Kidney (tissue), 14 donors: ENCODE results near the gene RNPEP. TPM values are rescaled to one million over a fixed set of nuclear protein-coding genes. Genes with fewer than 3 reads are reported as not detected.
A peak's percentile ranks its signal among the peaks of the same experiment; 100 is the strongest.

Source experiments
- DNase-seq, 5 donors: peaks; one replicate each; pipeline ENCODE4 v3.0.0-alpha.2; 2013 to 2020
- FAIRE-seq: peaks from 2 replicates; lab custom pipeline; 2012; peaks lifted over from hg19 to GRCh38; lab: Jason Lieb, UNC
- H3K27ac ChIP-seq, 2 donors: one replicate each; pipeline ENCODE4 v1.7.0; 2013; ENCODE audit warnings: low read depth in 2 of 2, low read length in 2 of 2, inconsistent platforms in 1 of 2
- H3K27me3 ChIP-seq: one replicate; pipeline ENCODE4 v1.7.1; 2013; ENCODE audit warnings: low read length, inconsistent platforms; ENCODE audit not compliant: control insufficient read depth, insufficient read depth
- H3K36me3 ChIP-seq, 3 donors: one replicate each; pipeline versions ENCODE4 v1.7.0 to v1.7.1; 2013; ENCODE audit warnings: low read length in 3 of 3, control low read depth in 1 of 3, inconsistent platforms in 1 of 3; ENCODE audit not compliant: insufficient read depth in 3 of 3, control insufficient read depth in 2 of 3
- H3K4me1 ChIP-seq, 3 donors: one replicate each; pipeline versions ENCODE4 v1.7.0 to v1.7.1; 2013; ENCODE audit warnings: low read length in 3 of 3, inconsistent platforms in 1 of 3, low read depth in 1 of 3; ENCODE audit not compliant: control insufficient read depth in 2 of 3, insufficient read depth in 2 of 3
- H3K4me3 ChIP-seq, 3 donors: one replicate each; pipeline versions ENCODE4 v1.7.0 to v1.8.1; 2013; ENCODE audit warnings: low read length in 3 of 3, control low read depth in 1 of 3, inconsistent platforms in 1 of 3
- H3K9ac ChIP-seq, 3 donors: one replicate each; pipeline versions ENCODE4 v1.7.0 to v1.7.1; 2013; ENCODE audit warnings: low read length in 3 of 3, control low read depth in 1 of 3, inconsistent platforms in 1 of 3
- H3K9me3 ChIP-seq, 3 donors: one replicate each; pipeline versions ENCODE4 v1.7.0 to v1.7.1; 2013; ENCODE audit warnings: low read length in 3 of 3, control low read depth in 1 of 3, inconsistent platforms in 1 of 3; ENCODE audit not compliant: control insufficient read depth in 2 of 3, insufficient read depth in 1 of 3
- intact Hi-C: fragments of 100-400 bp; cut with DNase I; formaldehyde crosslinking; loops from one replicate; pipeline ENCODE4 v1.11.1; 2022
- polyA plus RNA-seq: library from polyadenylated mRNA; stranded (reverse); fragments of 350-450 nt; fragmentation: Illumina TruSeq; extraction: RNeasy Lipid Tissue Mini Kit (QIAGEN cat#74804); gene quantifications from one replicate; pipeline ENCODE4 v1.2.3, GENCODE V29; 2014; ENCODE audit warnings: low read depth, low replicate concordance; ENCODE audit not compliant: insufficient read depth
- total RNA-seq: library from RNA; stranded (reverse); fragmentation: NEBNext Ultra II Directional; extraction: Animal tissue kit (Norgen Biotek cat#: 25700); gene quantifications from one replicate; pipeline ENCODE4 v1.2.1, GENCODE V29; 2021
- TF ChIP-seq, protein P1 (sequence below): IDR thresholded peaks from 3 replicates; pipeline ENCODE4 v1.5.1; 2012; ENCODE audit warnings: mild to moderate bottlenecking, moderate library complexity, borderline replicate concordance; ENCODE audit not compliant: insufficient read depth; ENCODE audit errors: extremely low read depth
- donor health status: control.
- donor health status: control.
- donor health status: control.
- donor health status: control.
- donor health status: control.
- donor health status: DM: yes; HTN: yes; CAD: no.
- donor health status: Normal renal cell carcinoma (clear cell type).

The RNPEP gene
- total and polyA plus RNA-seq, 2 donors from 2014 or later = 48.7 to 54.6 TPM

DNA sequence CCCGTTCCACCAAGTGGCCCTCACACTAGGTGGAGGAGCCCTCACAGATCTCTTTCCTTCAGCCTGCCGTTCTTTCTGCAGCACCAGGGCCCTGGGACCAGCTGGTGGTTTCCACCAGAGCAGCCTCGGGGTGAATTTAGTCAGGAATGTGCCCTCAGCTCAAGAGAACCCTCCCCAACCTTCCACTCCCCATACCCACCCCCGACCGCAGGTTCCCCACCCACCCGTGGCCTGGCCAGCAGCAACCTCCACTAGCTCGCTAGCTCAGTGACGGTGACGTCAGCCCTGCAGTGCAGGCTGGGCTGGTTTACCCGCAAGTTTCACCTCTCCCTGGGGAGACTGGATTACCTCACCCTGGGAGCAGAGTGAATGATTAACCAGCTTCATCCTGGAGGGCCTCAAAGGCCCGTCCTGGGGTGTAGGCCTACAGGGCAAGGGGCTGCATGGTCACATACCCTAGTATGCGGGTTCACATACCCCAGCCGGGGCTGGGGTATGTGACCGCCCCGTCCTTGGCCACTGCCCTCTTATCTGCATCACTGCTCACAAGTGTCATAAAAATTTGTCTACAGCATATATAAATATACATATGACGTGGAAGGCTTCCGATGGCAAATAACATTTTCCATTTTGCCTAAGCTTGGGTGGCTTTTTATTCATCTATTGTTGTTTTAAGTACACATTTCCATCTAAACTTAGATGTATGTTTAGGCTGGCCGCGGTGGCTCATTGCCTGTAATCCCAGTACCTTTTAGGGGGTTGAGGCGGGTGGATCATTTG lies 52.4 kb downstream of the RNPEP start:
- TF ChIP-seq, protein P1, sequence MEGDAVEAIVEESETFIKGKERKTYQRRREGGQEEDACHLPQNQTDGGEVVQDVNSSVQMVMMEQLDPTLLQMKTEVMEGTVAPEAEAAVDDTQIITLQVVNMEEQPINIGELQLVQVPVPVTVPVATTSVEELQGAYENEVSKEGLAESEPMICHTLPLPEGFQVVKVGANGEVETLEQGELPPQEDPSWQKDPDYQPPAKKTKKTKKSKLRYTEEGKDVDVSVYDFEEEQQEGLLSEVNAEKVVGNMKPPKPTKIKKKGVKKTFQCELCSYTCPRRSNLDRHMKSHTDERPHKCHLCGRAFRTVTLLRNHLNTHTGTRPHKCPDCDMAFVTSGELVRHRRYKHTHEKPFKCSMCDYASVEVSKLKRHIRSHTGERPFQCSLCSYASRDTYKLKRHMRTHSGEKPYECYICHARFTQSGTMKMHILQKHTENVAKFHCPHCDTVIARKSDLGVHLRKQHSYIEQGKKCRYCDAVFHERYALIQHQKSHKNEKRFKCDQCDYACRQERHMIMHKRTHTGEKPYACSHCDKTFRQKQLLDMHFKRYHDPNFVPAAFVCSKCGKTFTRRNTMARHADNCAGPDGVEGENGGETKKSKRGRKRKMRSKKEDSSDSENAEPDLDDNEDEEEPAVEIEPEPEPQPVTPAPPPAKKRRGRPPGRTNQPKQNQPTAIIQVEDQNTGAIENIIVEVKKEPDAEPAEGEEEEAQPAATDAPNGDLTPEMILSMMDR = no peak
- Histone ChIP-seq H3K4me3 (peak overlapping the region in 2 of 3 donors; percentile 18 to 39), H3K27me3 (no peaks in the 10 kb centered on the region), H3K36me3 (no peaks in the 10 kb centered on the region), H3K9me3 (no peaks in the 10 kb centered on the region), H3K4me1 (peaks cover 0 to 9% (median 5%) of the 10 kb centered on the region in 3 donors), H3K27ac (peak overlapping the region; percentile 90 to 91), H3K9ac (peak overlapping the region in 1 of 3 donors; percentile 86)
- FAIRE-seq = no peak
- intact Hi-C loops = no loop called here
- peak; percentile 93 to 98 (median 95) for DNase-seq

DNA sequence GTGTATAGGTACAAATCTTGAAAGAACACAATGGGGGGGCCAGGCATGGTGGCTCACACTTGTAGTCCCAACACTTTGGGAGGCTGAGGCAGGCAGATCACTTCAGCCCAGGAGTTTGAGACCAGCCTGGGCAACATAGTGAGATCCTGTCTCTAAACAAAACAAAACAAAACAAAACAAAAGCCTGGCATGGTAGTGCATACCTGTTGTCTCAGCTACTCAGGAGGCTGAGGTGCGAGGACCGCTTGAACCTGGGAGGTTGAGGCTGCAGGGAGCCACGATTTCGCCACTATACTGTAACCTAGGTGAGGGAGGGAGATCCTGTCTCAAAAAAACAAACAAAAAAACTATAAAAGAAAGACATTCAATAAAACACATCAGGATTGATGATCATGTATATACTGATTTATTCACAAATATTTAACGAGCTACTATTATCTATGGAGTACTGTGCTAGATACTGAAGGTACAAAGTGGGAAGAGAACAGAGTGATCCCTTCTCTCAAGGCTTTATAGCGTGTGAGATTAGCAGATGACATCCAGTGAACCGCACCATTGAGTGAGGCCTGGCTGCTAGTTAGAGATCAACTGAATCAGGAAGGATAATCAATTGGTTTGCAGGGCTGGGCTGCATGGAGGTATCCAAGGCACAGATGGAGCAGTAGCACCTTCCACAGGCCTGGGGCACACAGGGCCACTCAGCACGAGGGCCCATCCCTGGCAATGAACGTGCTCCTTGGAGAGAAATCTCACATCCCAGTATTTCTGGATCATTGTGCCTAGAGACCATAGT lies 54.3 kb downstream of the RNPEP start:
- no peak overlapping the region for H3K9ac ChIP-seq
- no peaks in the 10 kb centered on the region for H3K36me3 ChIP-seq
- no peaks in the 10 kb centered on the region for H3K9me3 ChIP-seq
- no peak overlapping the region for H3K27ac ChIP-seq
- H3K4me3 ChIP-seq = no peak overlapping the region
- H3K27me3 ChIP-seq = no peaks in the 10 kb centered on the region
- TF ChIP-seq, protein P1 = no peak
- peaks cover 0 to 9% (median 5%) of the 10 kb centered on the region in 3 donors for H3K4me1 ChIP-seq
- intact Hi-C loops = no loop called here
- no peak for FAIRE-seq
- DNase-seq = no peak

DNA sequence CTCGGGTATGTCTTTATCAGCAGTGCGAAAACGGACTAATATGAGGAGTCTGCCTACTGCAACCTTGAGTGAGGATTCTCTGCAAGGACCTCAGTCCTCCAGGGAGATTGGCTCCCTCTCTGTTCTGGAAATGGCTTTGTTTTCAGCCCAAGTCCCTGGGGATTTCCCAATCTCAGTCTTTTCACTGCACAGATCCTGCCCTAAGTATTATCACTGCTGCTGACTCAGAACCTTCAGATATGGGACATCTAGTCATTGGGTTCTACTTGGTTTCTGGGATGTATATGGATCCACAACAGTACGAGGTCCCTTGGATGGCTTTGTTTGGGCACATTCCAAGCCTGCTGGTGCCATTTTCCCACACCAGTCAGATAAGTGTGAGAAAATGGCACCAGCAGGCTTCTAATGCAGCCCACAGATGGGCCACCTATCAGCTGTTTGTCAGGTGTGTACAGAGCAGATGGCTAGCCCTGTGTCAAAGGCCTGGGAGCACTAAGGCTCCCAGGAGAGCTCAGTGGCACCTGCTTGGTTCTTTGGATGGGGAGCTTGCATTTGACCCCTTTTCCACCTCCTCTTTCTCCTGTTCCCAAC lies 55.4 kb downstream of the RNPEP start:
- intact Hi-C loops = no loop called here
- Histone ChIP-seq H3K27ac (no peak overlapping the region), H3K27me3 (no peaks in the 10 kb centered on the region), H3K4me1 (peaks cover 0 to 9% (median 5%) of the 10 kb centered on the region in 3 donors), H3K9me3 (no peaks in the 10 kb centered on the region), H3K9ac (no peak overlapping the region), H3K4me3 (no peak overlapping the region), H3K36me3 (no peaks in the 10 kb centered on the region)
- TF ChIP-seq, protein P1 = no peak
- no peak for DNase-seq
- FAIRE-seq = no peak
